H9 (cell line): ENCODE measurements around the gene MATN4. TPM values are rescaled to one million over a fixed set of nuclear protein-coding genes. Genes with fewer than 3 reads are reported as not detected.

Source experiments
- DNase-seq: peaks from one replicate; pipeline ENCODE4 v3.0.0-alpha.2; 2017
- H2AFZ ChIP-seq: one replicate; pipeline ENCODE4 v1.6.1; 2013; ENCODE audit warnings: mild to moderate bottlenecking, low read length, control low read depth, moderate library complexity
- H2AK5ac ChIP-seq: 2 replicates; pipeline ENCODE4 v1.6.1; 2013; ENCODE audit warnings: low read length, control low read depth, mixed read lengths; ENCODE audit not compliant: insufficient read length
- H2BK120ac ChIP-seq: one replicate; pipeline ENCODE4 v1.6.1; 2013; ENCODE audit warnings: low read depth, mild to moderate bottlenecking, low read length, control low read depth, inconsistent platforms; ENCODE audit not compliant: poor library complexity, severe bottlenecking
- H2BK12ac ChIP-seq: 2 replicates; pipeline ENCODE4 v1.6.1; 2013; ENCODE audit warnings: low read length, control low read depth, mixed read lengths, low read depth; ENCODE audit not compliant: insufficient read length
- H2BK15ac ChIP-seq: 2 replicates; pipeline ENCODE4 v1.6.1; 2013; ENCODE audit warnings: low read depth, low read length, control low read depth
- H2BK20ac ChIP-seq: one replicate; pipeline ENCODE4 v1.6.1; 2013; ENCODE audit warnings: low read depth, mild to moderate bottlenecking, low read length, control low read depth, inconsistent platforms; ENCODE audit not compliant: poor library complexity, severe bottlenecking
- H2BK5ac ChIP-seq: 2 replicates; pipeline ENCODE4 v1.6.1; 2013; ENCODE audit warnings: low read length, control low read depth, mixed read lengths; ENCODE audit not compliant: insufficient read length
- H3K14ac ChIP-seq: 2 replicates; pipeline ENCODE4 v1.6.1; 2013; ENCODE audit warnings: low read length, control low read depth; ENCODE audit not compliant: insufficient read depth
- H3K18ac ChIP-seq: 2 replicates; pipeline ENCODE4 v1.6.1; 2013; ENCODE audit warnings: low read depth, mild to moderate bottlenecking, mixed read lengths, low read length, control low read depth; ENCODE audit not compliant: insufficient read length
- H3K23ac ChIP-seq: 2 replicates; pipeline ENCODE4 v1.6.1; 2013; ENCODE audit warnings: low read length, control low read depth, mixed read lengths, low read depth; ENCODE audit not compliant: insufficient read length
- H3K23me2 ChIP-seq: 2 replicates; pipeline ENCODE4 v1.6.1; 2013; ENCODE audit warnings: low read depth, mild to moderate bottlenecking, mixed read lengths, low read length, control low read depth; ENCODE audit not compliant: insufficient read length, poor library complexity, severe bottlenecking
- H3K27ac ChIP-seq: 2 replicates; pipeline ENCODE4 v1.5.1; 2013; ENCODE audit warnings: low read length, control low read depth, mixed read lengths, low read depth; ENCODE audit not compliant: insufficient read length
- H3K27me3 ChIP-seq: 2 replicates; pipeline ENCODE4 v1.6.1; 2013; ENCODE audit warnings: low read length, control low read depth, inconsistent platforms; ENCODE audit not compliant: insufficient read depth
- H3K4ac ChIP-seq: 2 replicates; pipeline ENCODE4 v1.6.1; 2013; ENCODE audit warnings: low read depth, mild to moderate bottlenecking, control low read depth, inconsistent platforms, low read length, moderate library complexity
- H3K4me1 ChIP-seq: 2 replicates; pipeline ENCODE4 v1.6.1; 2013; ENCODE audit warnings: low read length, control low read depth, inconsistent platforms; ENCODE audit not compliant: insufficient read depth
- H3K4me2 ChIP-seq: 2 replicates; pipeline ENCODE4 v1.6.1; 2013; ENCODE audit warnings: low read length, control low read depth, mixed read lengths; ENCODE audit not compliant: insufficient read length, insufficient read depth
- H3K56ac ChIP-seq: 2 replicates; pipeline ENCODE4 v1.6.1; 2013; ENCODE audit warnings: low read depth, mild to moderate bottlenecking, mixed read lengths, low read length, control low read depth; ENCODE audit not compliant: insufficient read length
- H3K79me1 ChIP-seq: 2 replicates; pipeline ENCODE4 v1.6.1; 2013; ENCODE audit warnings: low read depth, mild to moderate bottlenecking, moderate library complexity, low read length, control low read depth, inconsistent platforms; ENCODE audit not compliant: insufficient read depth, poor library complexity, severe bottlenecking
- H3K79me2 ChIP-seq: 2 replicates; pipeline ENCODE4 v1.6.1; 2013; ENCODE audit warnings: low read length, control low read depth, inconsistent platforms; ENCODE audit not compliant: insufficient read depth
- H3K9ac ChIP-seq: 2 replicates; pipeline ENCODE4 v1.6.1; 2013; ENCODE audit warnings: low read length, control low read depth, mixed read lengths; ENCODE audit not compliant: insufficient read length; ENCODE audit errors: extremely low read depth
- H3K9me3 ChIP-seq: one replicate; pipeline ENCODE4 v1.6.1; 2013; ENCODE audit warnings: low read depth, low read length, inconsistent platforms; ENCODE audit not compliant: control insufficient read depth
- H3T11ph ChIP-seq: one replicate; pipeline ENCODE4 v1.6.1; 2013; ENCODE audit warnings: mild to moderate bottlenecking, low read length, control low read depth, inconsistent platforms
- H4K20me1 ChIP-seq: one replicate; pipeline ENCODE4 v1.6.1; 2013; ENCODE audit not compliant: control insufficient read depth, insufficient read length, insufficient read depth
- H4K5ac ChIP-seq: 2 replicates; pipeline ENCODE4 v1.6.1; 2013; ENCODE audit warnings: low read depth, mild to moderate bottlenecking, mixed read lengths, low read length, control low read depth; ENCODE audit not compliant: insufficient read length
- H4K8ac ChIP-seq: replicated peaks from 2 replicates; pipeline ENCODE4 v1.6.1; 2013; ENCODE audit warnings: low read length, control low read depth, mixed read lengths, low read depth; ENCODE audit not compliant: insufficient read length
- H4K91ac ChIP-seq: 2 replicates; pipeline ENCODE4 v1.6.1; 2013; ENCODE audit warnings: low read depth, mild to moderate bottlenecking, moderate library complexity, mixed read lengths, low read length, control low read depth; ENCODE audit not compliant: insufficient read length
- H3K27ac Mint-ChIP-seq, 3 experiments: 2 replicates in 2 of 3; 3 replicates in 1 of 3; pipeline ENCODE4 v1.8.0; 2020 to 2021; ENCODE audit warnings: mixed read lengths in 3 of 3, mild to moderate bottlenecking in 1 of 3, moderate library complexity in 1 of 3
- H3K27me3 Mint-ChIP-seq: 2 replicates; pipeline ENCODE4 v1.8.0; 2021; ENCODE audit warnings: low read depth, mild to moderate bottlenecking, moderate library complexity, mixed read lengths
- H3K36me3 Mint-ChIP-seq, 3 experiments: 2 replicates in 2 of 3; 3 replicates in 1 of 3; pipeline ENCODE4 v1.8.0; 2020 to 2021; ENCODE audit warnings: low read depth in 3 of 3, mixed read lengths in 3 of 3; ENCODE audit not compliant: insufficient read depth in 1 of 3
- H3K4me1 Mint-ChIP-seq, 2 experiments: 2 replicates each; pipeline ENCODE4 v1.8.0; 2020; ENCODE audit warnings: mixed read lengths in 2 of 2
- H3K4me3 Mint-ChIP-seq, 2 experiments: 2 replicates in 1 of 2; 3 replicates in 1 of 2; pipeline ENCODE4 v1.8.0; 2020 to 2021; ENCODE audit warnings: mild to moderate bottlenecking in 2 of 2, mixed read lengths in 2 of 2, moderate library complexity in 1 of 2
- H3K9me3 Mint-ChIP-seq, 2 experiments: 2 replicates in 1 of 2; 3 replicates in 1 of 2; pipeline ENCODE4 v1.8.0; 2020; ENCODE audit warnings: mild to moderate bottlenecking in 2 of 2, mixed read lengths in 2 of 2, moderate library complexity in 1 of 2
- WGBS: extraction: QIAGEN DNeasy Blood & Tissue Kit; methylation state at CpG from one replicate; pipeline ENCODE4 v1.1.7; 2013; ENCODE audit warnings: missing lambda C conversion rate, low lambda C conversion rate, mixed read lengths; ENCODE audit not compliant: insufficient read length; ENCODE audit errors: extremely low coverage; 5-methylcytosine and 5-hydroxymethylcytosine counted together
- total RNA-seq: library from RNA; stranded (reverse); gene quantifications from 2 replicates; pipeline ENCODE4 v1.2.1, GENCODE V29; 2021
- TF ChIP-seq, protein P1 (sequence below): fragments of 200-600 bp; sonication (generic); conservative IDR thresholded peaks from 3 replicates; pipeline ENCODE4 v1.8.0; 2021; ENCODE audit warnings: antibody characterized with exemption, mild to moderate bottlenecking

MATN4 gene
- total RNA-seq, 1 experiment from 2014 or later: 0.11 TPM

DNA sequence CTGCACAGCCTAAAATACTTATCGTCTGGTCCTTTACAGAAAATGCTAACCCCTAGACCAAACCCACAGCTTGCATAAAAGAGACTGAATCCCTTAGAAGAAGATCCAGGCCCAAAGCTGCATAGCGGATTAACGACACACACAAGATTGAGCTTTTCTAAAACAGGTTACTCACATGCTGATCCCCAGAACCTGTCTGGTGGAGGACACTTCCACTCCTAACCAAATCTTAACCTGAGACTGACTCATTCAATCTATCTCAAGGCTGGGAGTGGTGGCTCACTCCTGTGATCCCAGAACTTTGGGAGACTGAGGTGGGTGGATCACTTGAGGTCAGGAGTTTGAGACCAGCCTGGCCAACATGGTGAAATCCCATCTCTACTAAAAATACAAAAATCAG, 50.9 kb downstream of the MATN4 start:
- Histone ChIP-seq H2BK120ac (no peak overlapping the region), H4K8ac (no peak overlapping the region), H2BK5ac (no peak overlapping the region), H3T11ph (no peak overlapping the region), H3K27me3 (no peaks in the 10 kb centered on the region), H4K20me1 (no peaks in the 10 kb centered on the region), H3K79me2 (no peaks in the 10 kb centered on the region), H2BK15ac (no peak overlapping the region), H3K79me1 (no peaks in the 10 kb centered on the region), H2BK12ac (no peak overlapping the region), H2AK5ac (no peak overlapping the region), H3K56ac (no peak overlapping the region), H4K91ac (no peak overlapping the region), H2AFZ (no peak overlapping the region), H3K23ac (no peak overlapping the region), H3K23me2 (no peaks in the 10 kb centered on the region), H4K5ac (no peak overlapping the region), H3K14ac (no peak overlapping the region), H3K9ac (no peak overlapping the region), H3K9me3 (no peaks in the 10 kb centered on the region), H3K4ac (no peak overlapping the region), H3K4me2 (no peak overlapping the region), H3K4me1 (peaks cover 4% of the 10 kb centered on the region; the same call in 1 of the 2 replicates), H3K18ac (no peak overlapping the region), H3K27ac (no peak overlapping the region), H2BK20ac (no peak overlapping the region)
- Mint-ChIP-seq H3K27me3 (peaks cover 7% of the 10 kb centered on the region), H3K36me3 (no peaks in the 10 kb centered on the region), H3K4me1 (peaks cover 16 to 21% of the 10 kb centered on the region in 2 experiments), H3K9me3 (no peaks in the 10 kb centered on the region), H3K4me3 (no peak overlapping the region), H3K27ac (no peak overlapping the region)
- no CpG with 5 or more reads among the region's 3 CpGs for WGBS
- DNase-seq: no peak
- TF ChIP-seq, protein P1, sequence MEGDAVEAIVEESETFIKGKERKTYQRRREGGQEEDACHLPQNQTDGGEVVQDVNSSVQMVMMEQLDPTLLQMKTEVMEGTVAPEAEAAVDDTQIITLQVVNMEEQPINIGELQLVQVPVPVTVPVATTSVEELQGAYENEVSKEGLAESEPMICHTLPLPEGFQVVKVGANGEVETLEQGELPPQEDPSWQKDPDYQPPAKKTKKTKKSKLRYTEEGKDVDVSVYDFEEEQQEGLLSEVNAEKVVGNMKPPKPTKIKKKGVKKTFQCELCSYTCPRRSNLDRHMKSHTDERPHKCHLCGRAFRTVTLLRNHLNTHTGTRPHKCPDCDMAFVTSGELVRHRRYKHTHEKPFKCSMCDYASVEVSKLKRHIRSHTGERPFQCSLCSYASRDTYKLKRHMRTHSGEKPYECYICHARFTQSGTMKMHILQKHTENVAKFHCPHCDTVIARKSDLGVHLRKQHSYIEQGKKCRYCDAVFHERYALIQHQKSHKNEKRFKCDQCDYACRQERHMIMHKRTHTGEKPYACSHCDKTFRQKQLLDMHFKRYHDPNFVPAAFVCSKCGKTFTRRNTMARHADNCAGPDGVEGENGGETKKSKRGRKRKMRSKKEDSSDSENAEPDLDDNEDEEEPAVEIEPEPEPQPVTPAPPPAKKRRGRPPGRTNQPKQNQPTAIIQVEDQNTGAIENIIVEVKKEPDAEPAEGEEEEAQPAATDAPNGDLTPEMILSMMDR: no peak
